ENCODE measurements around the gene CMIP.

The CMIP gene

GRCh38 chr16:81515281-81515680 lies 70.7 kb downstream of the CMIP start:
- peaks cover 0 to 22% of the 10 kb centered on the region in 2 experiments for H3K36me3 ChIP-seq (ENCODE audit: control insufficient read depth in 1 of 2, insufficient read depth in 2 of 2, low read depth in 1 of 2, low read length in 2 of 2)
- no peak overlapping the region for H3K9ac ChIP-seq (ENCODE audit: low read length)
- H3K27me3 ChIP-seq (ENCODE audit: control insufficient read depth in 1 of 2, insufficient read depth in 1 of 2, low read length in 2 of 2): no peaks in the 10 kb centered on the region
- WGBS: 96% methylated on average over 11 of the region's 11 CpGs
- H3K4ac ChIP-seq (ENCODE audit: low read depth in 1 of 2, low read length in 2 of 2): no peak overlapping the region
- no peak overlapping the region for H2BK5ac ChIP-seq (ENCODE audit: low read depth, low read length, poor library complexity, severe bottlenecking)
- H2BK12ac ChIP-seq (ENCODE audit: low read length in 2 of 2): peak overlapping the region in 1 of 2 experiments; percentile 93
- H2BK120ac ChIP-seq (ENCODE audit: low read depth, low read length): no peak overlapping the region
- H3K4me1 ChIP-seq (ENCODE audit: control insufficient read depth, insufficient read depth, low read depth, low read length): peaks cover 25% of the 10 kb centered on the region
- H3K14ac ChIP-seq (ENCODE audit: low read length in 2 of 2): no peak overlapping the region
- no peak overlapping the region for H2AFZ ChIP-seq (ENCODE audit: low read depth, low read length)
- H4K91ac ChIP-seq (ENCODE audit: low read length): no peak overlapping the region
- no peak overlapping the region for H3K4me2 ChIP-seq (ENCODE audit: low read length, poor library complexity, severe bottlenecking)
- peak overlapping the region; percentile 62 for H2BK15ac ChIP-seq (ENCODE audit: low read depth, poor library complexity, severe bottlenecking)
- H3K23ac ChIP-seq (ENCODE audit: low read length in 2 of 2): no peak overlapping the region
- DNase-seq: no peak
- no peaks in the 10 kb centered on the region for H3K9me3 ChIP-seq (ENCODE audit: control insufficient read depth, low read length)
- H3K4me3 ChIP-seq (ENCODE audit: insufficient read depth in 1 of 2, low read depth in 1 of 2, low read length in 2 of 2): no peak overlapping the region
- no peak overlapping the region for H2AK5ac ChIP-seq (ENCODE audit: low read length, severe bottlenecking)
- no peak overlapping the region for H3K27ac ChIP-seq (ENCODE audit: low read length, poor library complexity, severe bottlenecking)
- H3K79me1 ChIP-seq (replicated peaks; ENCODE audit: low read length, poor library complexity, severe bottlenecking): peaks cover 56% of the 10 kb centered on the region
- no peak overlapping the region for H4K8ac ChIP-seq (ENCODE audit: low read length)
- no peak overlapping the region for H3K18ac ChIP-seq (ENCODE audit: low read depth in 1 of 2, low read length in 2 of 2)

- H3K18ac ChIP-seq (ENCODE audit: low read depth in 1 of 2, low read length in 2 of 2): no peak overlapping the region
- no peaks in the 10 kb centered on the region for H3K27me3 ChIP-seq (ENCODE audit: control insufficient read depth in 1 of 2, insufficient read depth in 1 of 2, low read length in 2 of 2)
- no peak overlapping the region for H3K4me3 ChIP-seq (ENCODE audit: insufficient read depth in 1 of 2, low read depth in 1 of 2, low read length in 2 of 2)
- no peak overlapping the region for H3K14ac ChIP-seq (ENCODE audit: low read length in 2 of 2)
- H3K36me3 ChIP-seq (ENCODE audit: control insufficient read depth in 1 of 2, insufficient read depth in 2 of 2, low read depth in 1 of 2, low read length in 2 of 2): peaks cover 0 to 22% of the 10 kb centered on the region in 2 experiments
- H3K4me2 ChIP-seq (ENCODE audit: low read length, poor library complexity, severe bottlenecking): no peak overlapping the region
- H3K23ac ChIP-seq (ENCODE audit: low read length in 2 of 2): no peak overlapping the region
- H3K4ac ChIP-seq (ENCODE audit: low read depth in 1 of 2, low read length in 2 of 2): no peak overlapping the region
- no peaks in the 10 kb centered on the region for H3K9me3 ChIP-seq (ENCODE audit: control insufficient read depth, low read length)
- H2AK5ac ChIP-seq (ENCODE audit: low read length, severe bottlenecking): no peak overlapping the region
- no peak overlapping the region for H3K9ac ChIP-seq (ENCODE audit: low read length)
- no peak for DNase-seq
- H3K4me1 ChIP-seq (ENCODE audit: control insufficient read depth, insufficient read depth, low read depth, low read length): peaks cover 25% of the 10 kb centered on the region
- H2BK15ac ChIP-seq (ENCODE audit: low read depth, poor library complexity, severe bottlenecking): no peak overlapping the region
- H2BK12ac ChIP-seq (ENCODE audit: low read length in 2 of 2): peak overlapping the region in 1 of 2 experiments; percentile 29
- H2AFZ ChIP-seq (ENCODE audit: low read depth, low read length): no peak overlapping the region
- H3K79me1 ChIP-seq (replicated peaks; ENCODE audit: low read length, poor library complexity, severe bottlenecking): peaks cover 54% of the 10 kb centered on the region
- no peak overlapping the region for H2BK120ac ChIP-seq (ENCODE audit: low read depth, low read length)
- H3K27ac ChIP-seq (ENCODE audit: low read length, poor library complexity, severe bottlenecking): no peak overlapping the region
- H4K91ac ChIP-seq (ENCODE audit: low read length): peak overlapping the region; percentile 45
- 94% methylated on average over 9 of the region's 10 CpGs for WGBS
- no peak overlapping the region for H2BK5ac ChIP-seq (ENCODE audit: low read depth, low read length, poor library complexity, severe bottlenecking)
- H4K8ac ChIP-seq (ENCODE audit: low read length): no peak overlapping the region
Measured at GRCh38 chr16:81515721-81516120, 71.1 kb downstream of the CMIP start.

- H3K79me1 ChIP-seq (replicated peaks; ENCODE audit: low read length, poor library complexity, severe bottlenecking): peaks cover 58% of the 10 kb centered on the region
- no peak overlapping the region for H2BK120ac ChIP-seq (ENCODE audit: low read depth, low read length)
- 94% methylated on average over 14 of the region's 14 CpGs for WGBS
- peak overlapping the region in 1 of 2 experiments; percentile 13 for H3K18ac ChIP-seq (ENCODE audit: low read depth in 1 of 2, low read length in 2 of 2)
- peak overlapping the region; percentile 77 for H4K91ac ChIP-seq (ENCODE audit: low read length)
- peaks cover 0 to 22% of the 10 kb centered on the region in 2 experiments for H3K36me3 ChIP-seq (ENCODE audit: control insufficient read depth in 1 of 2, insufficient read depth in 2 of 2, low read depth in 1 of 2, low read length in 2 of 2)
- no peak overlapping the region for H2AFZ ChIP-seq (ENCODE audit: low read depth, low read length)
- H3K14ac ChIP-seq (ENCODE audit: low read length in 2 of 2): peak overlapping the region in 1 of 2 experiments; percentile 37
- H3K4ac ChIP-seq (ENCODE audit: low read depth in 1 of 2, low read length in 2 of 2): peak overlapping the region in 1 of 2 experiments; percentile 46
- H4K8ac ChIP-seq (ENCODE audit: low read length): peak overlapping the region; percentile 79
- H2AK5ac ChIP-seq (ENCODE audit: low read length, severe bottlenecking): peak overlapping the region; percentile 29
- no peaks in the 10 kb centered on the region for H3K27me3 ChIP-seq (ENCODE audit: control insufficient read depth in 1 of 2, insufficient read depth in 1 of 2, low read length in 2 of 2)
- H2BK15ac ChIP-seq (ENCODE audit: low read depth, poor library complexity, severe bottlenecking): no peak overlapping the region
- H3K4me1 ChIP-seq (ENCODE audit: control insufficient read depth, insufficient read depth, low read depth, low read length): peaks cover 26% of the 10 kb centered on the region
- no peak overlapping the region for H3K9ac ChIP-seq (ENCODE audit: low read length)
- H2BK12ac ChIP-seq (ENCODE audit: low read length in 2 of 2): peak overlapping the region in 1 of 2 experiments; percentile 75
- H3K23ac ChIP-seq (ENCODE audit: low read length in 2 of 2): no peak overlapping the region
- no peak overlapping the region for H3K4me2 ChIP-seq (ENCODE audit: low read length, poor library complexity, severe bottlenecking)
- no peak overlapping the region for H2BK5ac ChIP-seq (ENCODE audit: low read depth, low read length, poor library complexity, severe bottlenecking)
- DNase-seq: no peak
- H3K27ac ChIP-seq (ENCODE audit: low read length, poor library complexity, severe bottlenecking): no peak overlapping the region
- no peak overlapping the region for H3K4me3 ChIP-seq (ENCODE audit: insufficient read depth in 1 of 2, low read depth in 1 of 2, low read length in 2 of 2)
- H3K9me3 ChIP-seq (ENCODE audit: control insufficient read depth, low read length): no peaks in the 10 kb centered on the region
Measured at GRCh38 chr16:81516478-81517149, 72.0 kb downstream of the CMIP start.

DNA sequence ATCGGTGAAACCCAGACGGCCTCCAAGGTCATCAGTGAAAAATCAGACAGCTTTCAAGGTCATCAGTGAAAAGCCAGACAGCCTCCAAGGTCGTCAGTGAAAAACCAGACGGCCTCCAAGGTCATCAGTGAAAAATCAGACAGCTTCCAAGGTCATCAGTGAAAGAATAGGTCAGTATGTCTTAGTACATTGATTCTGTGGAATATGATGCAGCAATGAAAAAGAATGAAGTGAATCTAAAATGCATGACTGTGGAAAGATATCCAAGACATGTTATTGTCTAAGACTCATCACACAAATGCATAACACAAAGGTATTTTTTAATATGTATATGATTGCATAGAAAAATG lies 72.5 kb downstream of the CMIP start:
- no peak overlapping the region for H2BK120ac ChIP-seq (ENCODE audit: low read depth, low read length)
- H3K4ac ChIP-seq (ENCODE audit: low read depth in 1 of 2, low read length in 2 of 2): no peak overlapping the region
- no peak for DNase-seq
- no peak overlapping the region for H2BK5ac ChIP-seq (ENCODE audit: low read depth, low read length, poor library complexity, severe bottlenecking)
- H3K9me3 ChIP-seq (ENCODE audit: control insufficient read depth, low read length): no peaks in the 10 kb centered on the region
- peaks cover 58% of the 10 kb centered on the region for H3K79me1 ChIP-seq (replicated peaks; ENCODE audit: low read length, poor library complexity, severe bottlenecking)
- H2AFZ ChIP-seq (ENCODE audit: low read depth, low read length): no peak overlapping the region
- peaks cover 0 to 22% of the 10 kb centered on the region in 2 experiments for H3K36me3 ChIP-seq (ENCODE audit: control insufficient read depth in 1 of 2, insufficient read depth in 2 of 2, low read depth in 1 of 2, low read length in 2 of 2)
- no peaks in the 10 kb centered on the region for H3K27me3 ChIP-seq (ENCODE audit: control insufficient read depth in 1 of 2, insufficient read depth in 1 of 2, low read length in 2 of 2)
- H2AK5ac ChIP-seq (ENCODE audit: low read length, severe bottlenecking): no peak overlapping the region
- H3K9ac ChIP-seq (ENCODE audit: low read length): peak overlapping the region; percentile 46
- H3K18ac ChIP-seq (ENCODE audit: low read depth in 1 of 2, low read length in 2 of 2): no peak overlapping the region
- H3K4me1 ChIP-seq (ENCODE audit: control insufficient read depth, insufficient read depth, low read depth, low read length): peaks cover 26% of the 10 kb centered on the region
- no peak overlapping the region for H4K8ac ChIP-seq (ENCODE audit: low read length)
- no peak overlapping the region for H2BK15ac ChIP-seq (ENCODE audit: low read depth, poor library complexity, severe bottlenecking)
- H4K91ac ChIP-seq (ENCODE audit: low read length): no peak overlapping the region
- H2BK12ac ChIP-seq (ENCODE audit: low read length in 2 of 2): no peak overlapping the region
- no peak overlapping the region for H3K4me2 ChIP-seq (ENCODE audit: low read length, poor library complexity, severe bottlenecking)
- H3K4me3 ChIP-seq (ENCODE audit: insufficient read depth in 1 of 2, low read depth in 1 of 2, low read length in 2 of 2): no peak overlapping the region
- H3K23ac ChIP-seq (ENCODE audit: low read length in 2 of 2): no peak overlapping the region
- no peak overlapping the region for H3K14ac ChIP-seq (ENCODE audit: low read length in 2 of 2)
- WGBS: 98% methylated on average over 2 of the region's 4 CpGs
- no peak overlapping the region for H3K27ac ChIP-seq (ENCODE audit: low read length, poor library complexity, severe bottlenecking)
